ENCODE measurements around the gene PRSS50. TPM values are rescaled to one million over a fixed set of nuclear protein-coding genes. Genes with fewer than 3 reads are reported as not detected.

PRSS50 gene
- total and polyA plus RNA-seq, 7 donors, result 0.03 to 1.1 (median 0.49) TPM; not detected in 3

DNA sequence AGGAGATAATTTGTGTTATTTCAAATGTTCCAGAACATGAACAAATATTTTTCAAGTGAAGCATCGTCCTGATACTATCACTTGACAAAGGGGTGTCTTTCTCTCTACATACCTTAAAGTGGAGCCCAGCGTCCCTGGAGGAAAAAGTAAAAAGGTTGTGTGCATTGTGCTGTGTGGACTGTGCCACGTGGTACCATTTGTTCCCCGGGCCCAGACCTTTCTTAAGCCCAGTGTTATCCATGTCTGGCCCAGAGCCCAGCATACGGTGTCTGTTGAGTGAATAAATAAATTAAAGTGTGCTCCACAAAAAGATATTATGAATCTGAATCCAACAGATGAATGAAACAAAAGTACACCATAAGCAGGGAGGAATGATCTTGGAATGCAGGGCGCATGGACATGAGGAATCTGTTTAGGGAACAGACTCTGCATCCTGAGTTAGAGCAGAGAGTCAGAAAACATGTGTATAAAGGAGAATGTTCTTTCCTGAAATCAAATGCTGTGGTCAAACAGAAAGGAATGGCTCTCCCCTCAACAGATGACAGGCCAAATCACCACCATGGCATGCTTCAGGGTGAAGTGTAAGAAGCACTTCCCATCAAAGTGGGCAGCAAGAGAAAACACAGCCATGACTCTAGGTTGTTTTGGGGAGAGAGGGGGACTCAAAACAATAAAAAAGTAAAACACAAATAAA is 8.1 kb upstream of the PRSS50 start:
- WGBS, 2 donors, result 63 to 65% methylated on average over 6 of the region's 6 CpGs

DNA sequence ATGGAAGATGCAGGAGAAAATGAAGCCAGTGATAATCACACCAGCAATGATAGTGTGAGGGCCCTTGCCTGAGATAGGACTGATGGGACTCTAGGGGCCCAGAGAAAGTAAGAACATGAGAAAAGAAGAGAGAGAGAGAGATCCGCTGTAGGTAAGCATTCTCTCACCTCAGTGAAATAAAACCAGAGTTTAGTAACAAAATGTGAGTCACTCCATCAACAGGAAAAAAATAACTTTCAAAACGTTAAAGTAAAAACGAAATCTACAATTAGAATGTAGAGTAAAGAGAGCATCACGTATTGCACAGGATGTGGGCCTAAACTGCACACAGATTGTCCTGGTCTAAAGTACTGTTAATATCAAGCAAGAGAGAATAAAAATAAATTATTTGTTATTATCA is 6.8 kb upstream of the PRSS50 start:
- intact Hi-C loops (cut with DNase I), result no loop called here
- no peaks in the 10 kb centered on the region for H3K4me1 ChIP-seq
- no peak for DNase-seq
- H3K4me3 ChIP-seq, result no peak overlapping the region
- TF ChIP-seq, protein P1, sequence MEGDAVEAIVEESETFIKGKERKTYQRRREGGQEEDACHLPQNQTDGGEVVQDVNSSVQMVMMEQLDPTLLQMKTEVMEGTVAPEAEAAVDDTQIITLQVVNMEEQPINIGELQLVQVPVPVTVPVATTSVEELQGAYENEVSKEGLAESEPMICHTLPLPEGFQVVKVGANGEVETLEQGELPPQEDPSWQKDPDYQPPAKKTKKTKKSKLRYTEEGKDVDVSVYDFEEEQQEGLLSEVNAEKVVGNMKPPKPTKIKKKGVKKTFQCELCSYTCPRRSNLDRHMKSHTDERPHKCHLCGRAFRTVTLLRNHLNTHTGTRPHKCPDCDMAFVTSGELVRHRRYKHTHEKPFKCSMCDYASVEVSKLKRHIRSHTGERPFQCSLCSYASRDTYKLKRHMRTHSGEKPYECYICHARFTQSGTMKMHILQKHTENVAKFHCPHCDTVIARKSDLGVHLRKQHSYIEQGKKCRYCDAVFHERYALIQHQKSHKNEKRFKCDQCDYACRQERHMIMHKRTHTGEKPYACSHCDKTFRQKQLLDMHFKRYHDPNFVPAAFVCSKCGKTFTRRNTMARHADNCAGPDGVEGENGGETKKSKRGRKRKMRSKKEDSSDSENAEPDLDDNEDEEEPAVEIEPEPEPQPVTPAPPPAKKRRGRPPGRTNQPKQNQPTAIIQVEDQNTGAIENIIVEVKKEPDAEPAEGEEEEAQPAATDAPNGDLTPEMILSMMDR (IDR thresholded peaks at IDR 0.05), result no peak
- TF ChIP-seq POLR2AphosphoS5 (IDR thresholded peaks at IDR 0.05) (no peak), EP300 (IDR thresholded peaks at IDR 0.05) (no peak)
- H3K27ac ChIP-seq, result no peak overlapping the region
- 71 to 84% methylated on average over 4 of the region's 4 CpGs for WGBS, 2 donors
- H3K9me3 ChIP-seq, result no peaks in the 10 kb centered on the region
- H3K36me3 ChIP-seq, result no peaks in the 10 kb centered on the region
- peaks cover 0 to 3% (median 0%) of the 10 kb centered on the region in 3 donors for H3K27me3 ChIP-seq

More for the DNA sequence above, 8.1 kb upstream of the PRSS50 start:
- H3K27ac ChIP-seq, result no peak overlapping the region
- no peaks in the 10 kb centered on the region for H3K4me1 ChIP-seq
- intact Hi-C loops (cut with DNase I), result no loop called here
- TF ChIP-seq EP300 (IDR thresholded peaks at IDR 0.05), result no peak
- TF ChIP-seq, protein P1 (IDR thresholded peaks at IDR 0.05), result no peak
- no peak for TF ChIP-seq POLR2AphosphoS5 (IDR thresholded peaks at IDR 0.05)
- no peak for TF ChIP-seq POLR2A (IDR thresholded peaks at IDR 0.05)
- H3K27me3 ChIP-seq, result no peaks in the 10 kb centered on the region
- DNase-seq, result no peak
- H3K9me3 ChIP-seq, result no peaks in the 10 kb centered on the region
- no peaks in the 10 kb centered on the region for H3K36me3 ChIP-seq
- H3K4me3 ChIP-seq, result no peak overlapping the region

GRCh38 chr3:46722443-46722842 is 4.8 kb upstream of the PRSS50 start:
- no peak for TF ChIP-seq POLR2AphosphoS5 (IDR thresholded peaks at IDR 0.05)
- TF ChIP-seq, protein P1 (IDR thresholded peaks at IDR 0.05), result no peak
- TF ChIP-seq EP300 (IDR thresholded peaks at IDR 0.05), result no peak
- no peak for TF ChIP-seq POLR2A (IDR thresholded peaks at IDR 0.05)
- Histone ChIP-seq H3K4me3 (no peak overlapping the region), H3K4me1 (no peaks in the 10 kb centered on the region), H3K9me3 (no peaks in the 10 kb centered on the region), H3K27ac (no peak overlapping the region), H3K36me3 (no peaks in the 10 kb centered on the region), H3K27me3 (peaks cover 4 to 18% (median 14%) of the 10 kb centered on the region in 3 donors)
- no peak for DNase-seq
- 87 to 92% methylated on average over 5 of the region's 5 CpGs for WGBS, 2 donors
- intact Hi-C loops (cut with DNase I), result no loop called here

GRCh38 chr3:46721009-46721408 is 3.3 kb upstream of the PRSS50 start:
- peaks cover 4 to 24% (median 16%) of the 10 kb centered on the region in 3 donors for H3K27me3 ChIP-seq
- WGBS, 2 donors, result 75 to 96% methylated on average over 2 of the region's 2 CpGs
- TF ChIP-seq, protein P1 (IDR thresholded peaks at IDR 0.05), result no peak
- TF ChIP-seq EP300 (IDR thresholded peaks at IDR 0.05), result no peak
- H3K4me1 ChIP-seq, result no peaks in the 10 kb centered on the region
- H3K27ac ChIP-seq, result no peak overlapping the region
- intact Hi-C loops (cut with DNase I), result no loop called here
- H3K9me3 ChIP-seq, result no peaks in the 10 kb centered on the region
- DNase-seq, result no peak
- H3K4me3 ChIP-seq, result no peak overlapping the region
- no peaks in the 10 kb centered on the region for H3K36me3 ChIP-seq

Measured in sigmoid colon (tissue), 7 donors.